Activated CD4-positive, alpha-beta memory T cell treated with anti-CD3 and anti-CD28 coated beads for 36 hours (primary cell): Measurements from ENCODE around the gene SCGB1D4. TPM values are rescaled to one million over a fixed set of nuclear protein-coding genes. Genes with fewer than 3 reads are reported as not detected.
"Not testable (repeated sequence)": the region's sequence is repeated elsewhere in the genome, so short reads cannot be mapped to it uniquely, and the experiment has no call there.

Experiments used
- CTCF ChIA-PET: fragments of 350-600 bp; sonication (Branson Sonifier 250); formaldehyde crosslinking; loops from one replicate; lab custom pipeline; 2021; ENCODE audit warnings: antibody characterized with exemption, inconsistent platforms; lab: Charles Lee
- POLR2A ChIA-PET: fragments of 350-600 bp; sonication (Branson Sonifier 250); formaldehyde crosslinking; loops from one replicate; lab custom pipeline; 2021; ENCODE audit warnings: antibody characterized with exemption; lab: Charles Lee
- DNase-seq: peaks from one replicate; pipeline ENCODE4 v3.0.0-alpha.2; 2020
- H3K27ac Mint-ChIP-seq: one replicate; pipeline ENCODE4 v1.8.0; 2021; ENCODE audit warnings: mixed read lengths
- H3K27me3 Mint-ChIP-seq: one replicate; pipeline ENCODE4 v1.8.0; 2021; ENCODE audit warnings: mixed read lengths
- H3K36me3 Mint-ChIP-seq: one replicate; pipeline ENCODE4 v1.8.0; 2021; ENCODE audit warnings: mixed read lengths
- H3K4me1 Mint-ChIP-seq: one replicate; pipeline ENCODE4 v1.8.0; 2021; ENCODE audit warnings: low read depth, mixed read lengths
- H3K4me3 Mint-ChIP-seq: one replicate; pipeline ENCODE4 v1.8.0; 2021; ENCODE audit warnings: mild to moderate bottlenecking, mixed read lengths
- H3K9me3 Mint-ChIP-seq: one replicate; pipeline ENCODE4 v1.8.0; 2021; ENCODE audit warnings: mixed read lengths
- intact Hi-C: fragments of 100-400 bp; cut with micrococcal nuclease; formaldehyde crosslinking; loops from one replicate; pipeline ENCODE4 v1.15.1; 2023
- total RNA-seq, 2 experiments: library from RNA; stranded (reverse); gene quantifications; one replicate each; pipeline ENCODE4 v1.2.3, GENCODE V29; 2021

SCGB1D4 gene
- total RNA-seq = not detected

DNA sequence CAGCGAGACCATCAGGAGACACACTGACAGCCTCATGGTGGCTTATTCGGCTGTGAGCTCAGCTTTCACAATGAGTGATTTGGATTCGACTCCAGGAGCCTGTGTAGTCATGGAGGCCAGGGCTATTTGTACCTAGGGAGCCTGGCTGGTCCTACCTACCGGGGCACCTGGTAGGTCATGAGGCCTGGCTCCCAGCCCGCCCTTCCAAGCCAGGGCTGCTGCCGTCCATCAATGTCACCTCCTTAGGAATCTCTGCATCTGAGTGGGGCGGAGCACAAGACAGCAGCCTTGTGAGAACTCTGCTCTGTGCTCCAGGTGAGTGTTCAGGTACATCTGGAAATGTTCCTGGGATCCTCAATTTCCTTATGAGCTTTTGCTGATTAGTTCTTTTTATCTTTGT lies at the start of gene SCGB1D4:
SCGB1D4 (minus strand) TSS at position 101 of the 400 bp plus-strand sequence; CDS start at position 36, 65 bp downstream.
- no peak within 1 kb of the TSS for H3K27ac Mint-ChIP-seq
- intact Hi-C loops = no loop called here
- DNase-seq = no peak
- peaks cover 22% of the 10 kb centered on the region for H3K27me3 Mint-ChIP-seq
- H3K36me3 Mint-ChIP-seq = no peaks in the 10 kb centered on the region
- no peaks in the 10 kb centered on the region for H3K4me1 Mint-ChIP-seq
- ChIA-PET CTCF (no interaction called here), POLR2A (no interaction called here)
- H3K9me3 Mint-ChIP-seq = no peaks in the 10 kb centered on the region
- H3K4me3 Mint-ChIP-seq = no peak within 1 kb of the TSS

GRCh38 chr11:62345861-62346260 lies 47.0 kb upstream of the SCGB1D4 start:
- DNase-seq = no peak
- Mint-ChIP-seq H3K9me3 (no peaks in the 10 kb centered on the region), H3K36me3 (no peaks in the 10 kb centered on the region), H3K27ac (no peak overlapping the region), H3K4me3 (no peak overlapping the region), H3K4me1 (no peaks in the 10 kb centered on the region), H3K27me3 (no peaks in the 10 kb centered on the region)
- ChIA-PET POLR2A (no interaction called here), CTCF (no interaction called here)
- intact Hi-C loops = no loop called here

GRCh38 chr11:62344210-62344609 lies 45.3 kb upstream of the SCGB1D4 start:
- H3K27me3 Mint-ChIP-seq = no peaks in the 10 kb centered on the region
- H3K36me3 Mint-ChIP-seq = no peaks in the 10 kb centered on the region
- H3K4me1 Mint-ChIP-seq = no peaks in the 10 kb centered on the region
- no peak for DNase-seq
- ChIA-PET CTCF (interaction anchor here (0.6 to 1.7 kb wide), 3 partner anchors 33 to 209 kb away, joined by 3 to 6 read pairs (median 3); no protein-coding TSS in a partner anchor), POLR2A (no interaction called here)
- H3K4me3 Mint-ChIP-seq = no peak overlapping the region
- H3K27ac Mint-ChIP-seq = no peak overlapping the region
- intact Hi-C loops = no loop called here
- no peaks in the 10 kb centered on the region for H3K9me3 Mint-ChIP-seq

DNA sequence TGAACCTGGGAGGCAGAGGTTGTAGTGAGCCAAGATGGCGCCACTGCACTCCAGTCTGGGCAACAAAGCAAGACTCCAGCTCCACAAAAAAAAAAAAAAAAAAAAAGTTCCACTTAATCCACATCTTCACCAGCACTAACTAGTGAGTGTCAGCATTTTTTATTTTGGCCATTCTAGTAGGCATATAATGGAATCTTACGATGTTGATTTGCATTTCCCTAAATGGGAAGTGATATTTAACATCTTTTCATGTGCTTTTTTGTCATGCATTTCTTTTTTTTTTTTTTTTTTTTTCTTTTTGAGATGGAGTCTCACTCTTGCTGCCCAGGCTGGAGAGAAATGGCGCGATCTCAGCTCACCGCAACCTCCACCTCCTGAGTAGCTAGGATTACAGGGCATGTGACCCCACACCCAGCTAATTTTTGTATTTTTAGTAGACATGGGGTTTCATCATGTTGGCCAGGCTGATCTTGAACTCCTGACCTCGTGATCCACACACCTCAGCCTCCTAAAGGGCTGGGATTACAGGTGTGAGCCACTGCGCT lies 44.8 kb upstream of the SCGB1D4 start:
- CTCF ChIA-PET = interaction anchor here (0.6 to 1.7 kb wide), 2 partner anchors 34 to 209 kb away, joined by 3 to 6 read pairs; no protein-coding TSS in a partner anchor
- DNase-seq, H3K27ac Mint-ChIP-seq, H3K4me3 Mint-ChIP-seq, POLR2A ChIA-PET, H3K27me3 Mint-ChIP-seq, H3K4me1 Mint-ChIP-seq, H3K9me3 Mint-ChIP-seq, intact Hi-C loops, H3K36me3 Mint-ChIP-seq: not testable (repeated sequence)

DNA sequence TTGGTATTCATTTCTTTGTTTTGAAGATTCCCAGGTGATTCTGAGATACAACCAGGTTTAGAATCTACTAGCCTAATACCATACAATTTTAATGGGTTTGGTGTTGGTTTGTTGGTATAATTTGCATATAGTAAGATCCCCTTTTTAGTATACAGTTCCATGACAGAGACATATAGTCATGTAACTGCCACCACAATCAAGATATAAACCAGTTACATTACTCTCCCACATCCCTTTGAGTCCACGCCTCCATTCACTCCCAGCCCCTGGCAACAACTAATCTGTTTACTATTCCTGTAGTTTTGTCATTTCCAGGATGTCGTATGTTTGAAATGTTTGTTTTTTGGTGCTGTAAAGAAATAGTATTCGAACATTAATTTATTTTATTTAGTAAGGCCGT lies 42.7 kb upstream of the SCGB1D4 start:
- Mint-ChIP-seq H3K27ac (no peak overlapping the region), H3K36me3 (no peaks in the 10 kb centered on the region), H3K9me3 (no peaks in the 10 kb centered on the region), H3K27me3 (peaks cover 3% of the 10 kb centered on the region), H3K4me3 (no peak overlapping the region), H3K4me1 (peaks cover 8% of the 10 kb centered on the region)
- no peak for DNase-seq
- intact Hi-C loops = no loop called here
- ChIA-PET POLR2A (no interaction called here), CTCF (interaction anchor here (1.0 to 3.9 kb wide), 8 partner anchors 19 to 219 kb away, joined by 3 to 42 read pairs (median 6); no protein-coding TSS in a partner anchor)

GRCh38 chr11:62340269-62340901 lies 41.5 kb upstream of the SCGB1D4 start:
- Mint-ChIP-seq H3K4me1 (peaks cover 8% of the 10 kb centered on the region), H3K4me3 (no peak overlapping the region), H3K36me3 (no peaks in the 10 kb centered on the region), H3K9me3 (no peaks in the 10 kb centered on the region), H3K27me3 (peaks cover 3% of the 10 kb centered on the region), H3K27ac (no peak overlapping the region)
- ChIA-PET POLR2A (interaction anchor here (0.6 kb wide), 1 partner anchor 217 kb away, joined by 3 read pairs; no protein-coding TSS in a partner anchor), CTCF (interaction anchor here (0.7 to 3.9 kb wide), 25 partner anchors 9 to 543 kb away, joined by 3 to 42 read pairs (median 4); no protein-coding TSS in a partner anchor)
- DNase-seq = peak; percentile 71
- intact Hi-C loops = loop anchor here (1.0 kb wide), 1 partner anchor 38 kb away; no protein-coding TSS in a partner anchor

GRCh38 chr11:62338218-62338617 lies 39.3 kb upstream of the SCGB1D4 start:
- Mint-ChIP-seq H3K4me1 (peaks cover 8% of the 10 kb centered on the region), H3K9me3 (no peaks in the 10 kb centered on the region), H3K36me3 (no peaks in the 10 kb centered on the region), H3K27me3 (peaks cover 4% of the 10 kb centered on the region), H3K4me3 (peak overlapping the region; percentile 82), H3K27ac (no peak overlapping the region)
- ChIA-PET CTCF (interaction anchor here (0.6 to 3.9 kb wide), 13 partner anchors 9 to 545 kb away, joined by 3 to 42 read pairs (median 4); partner anchors contain the start of gene EEF1G), POLR2A (interaction anchor here (1.2 kb wide), 1 partner anchor 12 kb away, joined by 3 read pairs; no protein-coding TSS in a partner anchor)
- intact Hi-C loops = no loop called here
- no peak for DNase-seq

- no peaks in the 10 kb centered on the region for H3K9me3 Mint-ChIP-seq
- H3K4me3 Mint-ChIP-seq = peak within 1 kb of the TSS; percentile 82
- peaks cover 8% of the 10 kb centered on the region for H3K4me1 Mint-ChIP-seq
- ChIA-PET POLR2A (interaction anchor here (1.2 kb wide), 1 partner anchor 12 kb away, joined by 3 read pairs; no protein-coding TSS in a partner anchor), CTCF (interaction anchor here (0.6 to 3.9 kb wide), 14 partner anchors 10 to 544 kb away, joined by 3 to 42 read pairs (median 4); partner anchors contain the start of gene EEF1G)
- intact Hi-C loops = no loop called here
- peak; percentile 81 for DNase-seq
- H3K27me3 Mint-ChIP-seq = peaks cover 8% of the 10 kb centered on the region
- H3K36me3 Mint-ChIP-seq = no peaks in the 10 kb centered on the region
- H3K27ac Mint-ChIP-seq = no peak within 1 kb of the TSS
Measured at GRCh38 chr11:62337303-62338181, 38.7 kb upstream of the SCGB1D4 start, which contains the start of gene ASRGL1. ASRGL1 (plus strand) TSS chr11:62337448; CDS start chr11:62337978, 530 bp downstream.

GRCh38 chr11:62336949-62337302 lies 38.1 kb upstream of the SCGB1D4 start:
- peak overlapping the region; percentile 82 for H3K4me3 Mint-ChIP-seq
- H3K9me3 Mint-ChIP-seq, H3K27me3 Mint-ChIP-seq, intact Hi-C loops, DNase-seq, H3K36me3 Mint-ChIP-seq, H3K27ac Mint-ChIP-seq, H3K4me1 Mint-ChIP-seq: not testable (repeated sequence)
- POLR2A ChIA-PET = interaction anchor here (1.2 kb wide), 1 partner anchor 11 kb away, joined by 3 read pairs; no protein-coding TSS in a partner anchor
- CTCF ChIA-PET = interaction anchor here (0.9 to 3.3 kb wide), 4 partner anchors 12 to 87 kb away, joined by 3 to 12 read pairs (median 6); no protein-coding TSS in a partner anchor

GRCh38 chr11:62333768-62334167 lies 34.9 kb upstream of the SCGB1D4 start:
- H3K9me3 Mint-ChIP-seq = no peaks in the 10 kb centered on the region
- intact Hi-C loops = no loop called here
- DNase-seq = no peak
- no peak overlapping the region for H3K4me3 Mint-ChIP-seq
- no peaks in the 10 kb centered on the region for H3K36me3 Mint-ChIP-seq
- peaks cover 8% of the 10 kb centered on the region for H3K4me1 Mint-ChIP-seq
- ChIA-PET CTCF (no interaction called here), POLR2A (no interaction called here)
- H3K27me3 Mint-ChIP-seq = peaks cover 15% of the 10 kb centered on the region
- no peak overlapping the region for H3K27ac Mint-ChIP-seq

GRCh38 chr11:62331264-62331663 lies 32.4 kb upstream of the SCGB1D4 start:
- H3K27me3 Mint-ChIP-seq = peaks cover 11% of the 10 kb centered on the region
- H3K9me3 Mint-ChIP-seq, DNase-seq, POLR2A ChIA-PET, H3K4me1 Mint-ChIP-seq, H3K27ac Mint-ChIP-seq, H3K4me3 Mint-ChIP-seq, H3K36me3 Mint-ChIP-seq, CTCF ChIA-PET, intact Hi-C loops: not testable (repeated sequence)
